ENCODE results near the gene SMIM21.

DNA sequence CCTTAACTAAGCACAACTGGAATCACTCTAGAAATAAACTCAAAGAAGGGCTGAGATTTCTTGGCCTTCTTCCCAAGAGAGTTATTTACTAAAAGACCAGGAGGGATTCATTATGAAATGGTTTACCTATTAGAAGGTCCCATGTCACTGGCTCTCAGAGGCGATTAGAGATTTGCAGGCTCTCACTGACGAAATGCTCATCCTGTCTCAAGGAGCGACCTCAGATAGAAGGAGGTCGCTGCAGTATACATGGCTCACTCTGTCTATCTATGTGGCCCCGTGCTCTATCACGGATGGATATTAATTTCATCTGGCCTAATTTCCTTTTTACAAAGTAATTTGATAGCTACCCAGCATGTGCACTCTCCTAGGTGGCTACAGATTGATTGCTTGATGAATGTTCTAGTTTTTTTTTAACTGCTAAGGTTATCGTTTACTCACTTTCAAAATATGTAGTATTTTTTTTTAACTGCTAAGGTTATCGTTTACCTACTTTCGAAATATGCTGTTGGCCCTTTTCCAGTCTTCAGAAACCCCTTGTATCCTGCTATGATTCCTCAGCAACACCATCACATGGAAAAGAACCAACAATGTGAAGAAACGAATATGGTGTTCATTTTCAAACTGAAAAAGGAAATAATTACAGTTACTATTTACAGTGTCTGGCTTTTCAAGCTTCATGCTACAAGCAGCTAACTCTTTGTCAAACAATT is 9.1 kb downstream of the SMIM21 start:
- no peak for TF ChIP-seq POLR2A (IDR thresholded peaks at IDR 0.05)
- TF ChIP-seq, protein P1, sequence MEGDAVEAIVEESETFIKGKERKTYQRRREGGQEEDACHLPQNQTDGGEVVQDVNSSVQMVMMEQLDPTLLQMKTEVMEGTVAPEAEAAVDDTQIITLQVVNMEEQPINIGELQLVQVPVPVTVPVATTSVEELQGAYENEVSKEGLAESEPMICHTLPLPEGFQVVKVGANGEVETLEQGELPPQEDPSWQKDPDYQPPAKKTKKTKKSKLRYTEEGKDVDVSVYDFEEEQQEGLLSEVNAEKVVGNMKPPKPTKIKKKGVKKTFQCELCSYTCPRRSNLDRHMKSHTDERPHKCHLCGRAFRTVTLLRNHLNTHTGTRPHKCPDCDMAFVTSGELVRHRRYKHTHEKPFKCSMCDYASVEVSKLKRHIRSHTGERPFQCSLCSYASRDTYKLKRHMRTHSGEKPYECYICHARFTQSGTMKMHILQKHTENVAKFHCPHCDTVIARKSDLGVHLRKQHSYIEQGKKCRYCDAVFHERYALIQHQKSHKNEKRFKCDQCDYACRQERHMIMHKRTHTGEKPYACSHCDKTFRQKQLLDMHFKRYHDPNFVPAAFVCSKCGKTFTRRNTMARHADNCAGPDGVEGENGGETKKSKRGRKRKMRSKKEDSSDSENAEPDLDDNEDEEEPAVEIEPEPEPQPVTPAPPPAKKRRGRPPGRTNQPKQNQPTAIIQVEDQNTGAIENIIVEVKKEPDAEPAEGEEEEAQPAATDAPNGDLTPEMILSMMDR (IDR thresholded peaks at IDR 0.05): no peak
